A549 (cell line): ENCODE measurements around the gene PRCP. TPM values are rescaled to one million over a fixed set of nuclear protein-coding genes. Genes with fewer than 3 reads are reported as not detected.

Experiments used
- ATAC-seq, 2 experiments: fragments of 200-7000 bp in 1 of 2; fragments of >200 bp in 1 of 2; cut with Nextera tagmentation in 1 of 2; cut with Tn5 transposase in 1 of 2; 3 replicates each; pipeline versions ENCODE4 v1.8.0 to v1.9.1; 2018 to 2020; ENCODE audit warnings: mild to moderate bottlenecking in 1 of 2, moderate library complexity in 1 of 2
- CTCF ChIA-PET: fragments of 300-600 bp; sonication (Branson Sonifier 250); formaldehyde crosslinking; extraction: SDS; loops from one replicate; lab custom pipeline; 2021; ENCODE audit warnings: antibody characterized with exemption, inconsistent platforms; lab: Yijun Ruan, JAX
- POLR2A ChIA-PET: fragments of 350-600 bp; formaldehyde crosslinking; extraction: SDS; loops from one replicate; lab custom pipeline; 2021; ENCODE audit warnings: antibody characterized with exemption, inconsistent platforms; lab: Yijun Ruan, JAX
- DNase-seq, 2 experiments: peaks; one replicate each; pipeline versions ENCODE4 v3.0.0 to v3.0.0-alpha.2; 2011 to 2016; ENCODE audit warnings: low read depth in 1 of 2, low spot score in 1 of 2
- FAIRE-seq: peaks from 2 replicates; lab custom pipeline; 2011; peaks lifted over from hg19 to GRCh38; lab: Jason Lieb, UNC
- H3K27ac ChIP-seq, 2 experiments: fragments of >200 bp; sonication (Bioruptor Twin); formaldehyde crosslinking; 3 replicates each; pipeline ENCODE4 v1.5.1; 2016 to 2017
- H3K4me1 ChIP-seq: fragments of >200 bp; sonication (Bioruptor Twin); formaldehyde crosslinking; 3 replicates; pipeline ENCODE4 v1.6.1; 2016
- H3K4me2 ChIP-seq: fragments of >200 bp; sonication (Bioruptor Twin); formaldehyde crosslinking; 3 replicates; pipeline ENCODE4 v1.6.1; 2016
- H3K4me3 ChIP-seq: fragments of >200 bp; sonication (Bioruptor Twin); formaldehyde crosslinking; 3 replicates; pipeline ENCODE4 v1.5.1; 2016
- H3K9me3 ChIP-seq: fragments of >200 bp; sonication (Bioruptor Twin); formaldehyde crosslinking; 3 replicates; pipeline ENCODE4 v1.6.1; 2016
- BCL3 ChIP-seq: fragments of >200 bp; sonication (Bioruptor Twin); formaldehyde crosslinking; IDR thresholded peaks from 3 replicates; pipeline ENCODE4 v1.6.1; 2016
- CEBPB ChIP-seq, 2 experiments: fragments of >200 bp in 1 of 2; sonication (Bioruptor Twin) in 1 of 2; formaldehyde crosslinking in 1 of 2; IDR thresholded peaks; 2 replicates each; pipeline ENCODE4 v1.6.1; 2012 to 2016
- CHD4 ChIP-seq: fragments of 200-600 bp; sonication (generic); IDR thresholded peaks from 2 replicates; pipeline ENCODE4 v1.6.1; 2016; ENCODE audit warnings: antibody characterized with exemption, mild to moderate bottlenecking, borderline replicate concordance
- EHF ChIP-seq: fragments of 250-450 bp; sonication (Bioruptor Pico); IDR thresholded peaks from 2 replicates; pipeline ENCODE4 v1.5.0; 2020; ENCODE audit warnings: mild to moderate bottlenecking
- EHMT2 ChIP-seq: fragments of 200-600 bp; sonication (generic); IDR thresholded peaks from 2 replicates; pipeline ENCODE4 v1.6.1; 2016; ENCODE audit warnings: antibody characterized with exemption, low read depth, mild to moderate bottlenecking, moderate library complexity
- ESRRA ChIP-seq: fragments of 150-350 bp; IDR thresholded peaks from 2 replicates; pipeline ENCODE4 v1.6.1; 2014; ENCODE audit warnings: mild to moderate bottlenecking, low read length, borderline replicate concordance
- FOXS1 ChIP-seq: fragments of 250-450 bp; sonication (Bioruptor Pico); IDR thresholded peaks from 2 replicates; pipeline ENCODE4 v1.5.0; 2020; ENCODE audit warnings: mild to moderate bottlenecking, moderate library complexity
- GATA3 ChIP-seq: IDR thresholded peaks from 2 replicates; pipeline ENCODE4 v1.6.1; 2012; ENCODE audit warnings: borderline replicate concordance
- HMGXB4 ChIP-seq: fragments of 250-450 bp; sonication (Bioruptor Pico); IDR thresholded peaks from 2 replicates; pipeline ENCODE4 v1.5.0; 2021; ENCODE audit warnings: mild to moderate bottlenecking, moderate library complexity, borderline replicate concordance
- HOXB13 ChIP-seq: fragments of 250-450 bp; sonication (Bioruptor Pico); IDR thresholded peaks from 2 replicates; pipeline ENCODE4 v1.5.0; 2020; ENCODE audit warnings: low read depth, mild to moderate bottlenecking, moderate library complexity
- JUNB ChIP-seq: fragments of >200 bp; sonication (Bioruptor Twin); formaldehyde crosslinking; IDR thresholded peaks from 2 replicates; pipeline ENCODE4 v1.6.1; 2016
- KDM1A ChIP-seq: fragments of 200-600 bp; sonication (generic); IDR thresholded peaks from 2 replicates; pipeline ENCODE4 v1.6.1; 2016; ENCODE audit warnings: low read depth, mild to moderate bottlenecking
- KDM5A ChIP-seq: fragments of 200-600 bp; sonication (generic); IDR thresholded peaks from 2 replicates; pipeline ENCODE4 v1.6.1; 2016; ENCODE audit warnings: antibody characterized with exemption, mild to moderate bottlenecking
- MAZ ChIP-seq: fragments of 150-350 bp; IDR thresholded peaks from 2 replicates; pipeline ENCODE4 v1.6.1; 2014; ENCODE audit warnings: antibody characterized with exemption, low read depth, low read length, borderline replicate concordance
- MYC ChIP-seq: IDR thresholded peaks from 2 replicates; pipeline ENCODE4 v1.6.1; 2012; ENCODE audit warnings: mild to moderate bottlenecking, inconsistent platforms, low read length, improper control_type of control experiment, borderline replicate concordance
- NPAS2 ChIP-seq: fragments of 250-450 bp; sonication (Bioruptor Pico); IDR thresholded peaks from 2 replicates; pipeline ENCODE4 v1.8.0; 2022; ENCODE audit warnings: mild to moderate bottlenecking, moderate library complexity, borderline replicate concordance
- NR3C1 ChIP-seq: fragments of >200 bp; sonication (Bioruptor Twin); formaldehyde crosslinking; IDR thresholded peaks from 3 replicates; pipeline ENCODE4 v1.6.1; 2017
- PBX3 ChIP-seq: IDR thresholded peaks from 2 replicates; pipeline ENCODE4 v1.6.1; 2012
- PHF8 ChIP-seq: fragments of 200-600 bp; sonication (generic); IDR thresholded peaks from 2 replicates; pipeline ENCODE4 v1.6.1; 2016; ENCODE audit warnings: low read depth, mild to moderate bottlenecking, antibody characterized with exemption, moderate library complexity, borderline replicate concordance
- POLR2A ChIP-seq: IDR thresholded peaks from 2 replicates; pipeline ENCODE4 v1.6.1; 2012; ENCODE audit warnings: mild to moderate bottlenecking, low read length
- RAD21 ChIP-seq, 2 experiments: fragments of >200 bp in 1 of 2; sonication (Bioruptor Twin) in 1 of 2; formaldehyde crosslinking in 1 of 2; IDR thresholded peaks in 1 of 2; conservative IDR thresholded peaks in 1 of 2; 2 replicates in 1 of 2; 3 replicates in 1 of 2; pipeline ENCODE4 v1.6.1; 2012 to 2018; ENCODE audit warnings: inconsistent platforms in 1 of 2
- RARB ChIP-seq: fragments of 250-450 bp; sonication (Bioruptor Pico); IDR thresholded peaks from 2 replicates; pipeline ENCODE4 v1.8.0; 2021; ENCODE audit warnings: mild to moderate bottlenecking, moderate library complexity
- RCOR1 ChIP-seq: fragments of 150-350 bp; IDR thresholded peaks from 2 replicates; pipeline ENCODE4 v1.6.1; 2014; ENCODE audit warnings: antibody characterized with exemption, low read length, low read depth
- SMC3 ChIP-seq: fragments of >200 bp; sonication (Bioruptor Twin); formaldehyde crosslinking; IDR thresholded peaks from 3 replicates; pipeline ENCODE4 v1.6.1; 2018; ENCODE audit warnings: inconsistent platforms
- TP53 ChIP-seq: fragments of 250-450 bp; sonication (Bioruptor Pico); IDR thresholded peaks from 2 replicates; pipeline ENCODE4 v1.5.0; 2021; ENCODE audit warnings: mild to moderate bottlenecking, moderate library complexity
- ZSCAN20 ChIP-seq: fragments of 250-450 bp; sonication (Bioruptor Pico); IDR thresholded peaks from 2 replicates; pipeline ENCODE4 v1.8.0; 2022; ENCODE audit warnings: mild to moderate bottlenecking, moderate library complexity
- WGBS: methylation state at CpG from one replicate; pipeline ENCODE4 v1.1.6; 2017; ENCODE audit errors: missing lambda C conversion rate; 5-methylcytosine and 5-hydroxymethylcytosine counted together
- polyA plus RNA-seq, 4 experiments: library from polyadenylated mRNA; depleted of rRNA in 3 of 4; stranded (reverse); fragments of >200 nt; fragmentation: RNase III in 1 of 4; extraction: RNeasy Plus Mini Kit Qiagen cat#74134 plus additional on column Dnase treatment in 1 of 4; gene quantifications; 2 replicates in 3 of 4; 3 replicates in 1 of 4; pipeline ENCODE4 v1.2.3, GENCODE V29; 2011 to 2017
- TF ChIP-seq, protein P1 (sequence below): IDR thresholded peaks from 2 replicates; pipeline ENCODE4 v1.6.1; 2012; ENCODE audit warnings: low read depth, borderline replicate concordance
- TF ChIP-seq, protein P2 (sequence below): fragments of 250-450 bp; sonication (Bioruptor Pico); IDR thresholded peaks from 2 replicates; pipeline ENCODE4 v1.5.0; 2020; ENCODE audit warnings: low read depth, mild to moderate bottlenecking, moderate library complexity
- TF ChIP-seq, protein P3 (sequence below): fragments of 450-650 bp; IDR thresholded peaks from 2 replicates; pipeline ENCODE4 v1.6.1; 2014; ENCODE audit warnings: antibody characterized with exemption

PRCP gene
- polyA plus RNA-seq, 2 of the 4 experiments (the other 2 are of a cell fraction), result 49.8 to 86.2 TPM

DNA sequence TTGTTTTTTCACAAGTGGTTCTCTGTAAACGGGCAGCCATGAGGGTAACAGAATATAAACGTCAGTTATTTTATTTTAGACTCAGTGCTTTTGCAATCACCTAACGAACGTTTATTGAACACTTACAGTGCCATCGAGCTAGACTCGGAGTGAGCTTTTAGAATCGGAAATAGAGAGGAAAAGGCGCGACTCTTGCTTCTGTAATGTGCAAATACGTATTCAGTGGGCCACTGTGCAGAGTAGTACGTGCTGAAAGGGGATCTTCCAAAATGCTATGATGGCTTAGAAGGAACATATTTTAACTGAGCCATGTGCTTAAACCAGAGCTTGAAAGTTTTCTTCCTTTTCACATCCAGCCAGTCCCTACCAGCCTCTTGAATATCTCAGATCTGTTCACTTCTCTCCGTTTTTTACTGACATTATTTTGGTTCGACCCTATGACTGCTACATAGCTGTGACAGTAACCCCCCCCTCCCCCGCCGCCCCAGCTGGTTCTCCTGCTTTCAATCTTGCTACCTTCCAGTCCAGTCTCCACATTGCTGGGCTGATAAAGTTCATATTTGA is 1.8 kb upstream of the PRCP start:
- ATAC-seq, result no peak
- no peak for FAIRE-seq
- Histone ChIP-seq H3K4me3 (peak overlapping the region; percentile 72), H3K4me1 (peaks cover 13% of the 10 kb centered on the region), H3K27ac (peak overlapping the region; percentile 62 to 93), H3K9me3 (no peaks in the 10 kb centered on the region), H3K4me2 (peak overlapping the region; percentile 83)
- WGBS, result 2% methylated on average over 13 of the region's 15 CpGs
- ChIA-PET POLR2A (interaction anchor here (0.8 to 2.3 kb wide), 7 partner anchors 15 to 383 kb away, joined by 3 to 34 read pairs (median 4); partner anchors contain the start of genes CCDC90B, PCF11 and RAB30), CTCF (interaction anchor here (0.6 to 3.9 kb wide), 13 partner anchors 9 to 918 kb away, joined by 3 to 32 read pairs (median 5); partner anchors contain the start of gene RAB30)
- TF ChIP-seq SMC3 (no peak), PHF8 (peak; percentile 16; the same call in 1 of the 2 replicates), CEBPB (IDR thresholded peaks at IDR 0.05) (0 out of 4 replicates have a peak, but pooled peaks of 1 of the 2 experiments have one; percentile 8)
- DNase-seq, result no peak

- H3K4me2 ChIP-seq, result peak within 1 kb of the TSS; percentile 95
- no peaks in the 10 kb centered on the region for H3K9me3 ChIP-seq
- ChIA-PET POLR2A (interaction anchor here (0.6 to 2.3 kb wide), 10 partner anchors 14 to 384 kb away, joined by 3 to 34 read pairs (median 4); partner anchors contain the start of genes CCDC90B, PCF11 and RAB30), CTCF (interaction anchor here (0.6 to 3.9 kb wide), 13 partner anchors 10 to 919 kb away, joined by 3 to 32 read pairs (median 5); partner anchors contain the start of gene RAB30)
- WGBS, result under 1% methylated on average over 42 of the region's 49 CpGs
- peak within 1 kb of the TSS; percentile 72 for H3K4me3 ChIP-seq
- FAIRE-seq (no peak), DNase-seq (peak; percentile 92 to 98), ATAC-seq (peak; percentile 71 to 85)
- H3K27ac ChIP-seq, result peak within 1 kb of the TSS; percentile 81 to 93
- peaks cover 13% of the 10 kb centered on the region for H3K4me1 ChIP-seq
- TF ChIP-seq EHF (CRISPR knock-in tag), result no peak
- TF ChIP-seq MYC, result no peak
- TF ChIP-seq PHF8, result peak; percentile 61; the same call in 1 of the 2 replicates
- no peak for TF ChIP-seq PBX3
- TF ChIP-seq RCOR1, result no peak
- no peak for TF ChIP-seq MAZ
- TF ChIP-seq JUNB, result no peak
- no peak for TF ChIP-seq BCL3
- TF ChIP-seq KDM5A, result peak; percentile 92
- TF ChIP-seq, protein P1, sequence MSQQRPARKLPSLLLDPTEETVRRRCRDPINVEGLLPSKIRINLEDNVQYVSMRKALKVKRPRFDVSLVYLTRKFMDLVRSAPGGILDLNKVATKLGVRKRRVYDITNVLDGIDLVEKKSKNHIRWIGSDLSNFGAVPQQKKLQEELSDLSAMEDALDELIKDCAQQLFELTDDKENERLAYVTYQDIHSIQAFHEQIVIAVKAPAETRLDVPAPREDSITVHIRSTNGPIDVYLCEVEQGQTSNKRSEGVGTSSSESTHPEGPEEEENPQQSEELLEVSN, result peak; percentile 85
- no peak for TF ChIP-seq CHD4
- no peak for TF ChIP-seq HOXB13 (CRISPR knock-in tag)
- TF ChIP-seq POLR2A, result peak; percentile 33
- TF ChIP-seq RARB (CRISPR knock-in tag), result no peak
- TF ChIP-seq ZSCAN20, result no peak
- TF ChIP-seq EHMT2, result no peak
- TF ChIP-seq TP53, result peak; percentile 56; the same call in 1 of the 2 replicates
- TF ChIP-seq RAD21 (conservative IDR thresholded peaks at IDR 0.05 in 1 of 2, IDR thresholded peaks at IDR 0.05 in 1 of 2), result no peak
- TF ChIP-seq, protein P2, sequence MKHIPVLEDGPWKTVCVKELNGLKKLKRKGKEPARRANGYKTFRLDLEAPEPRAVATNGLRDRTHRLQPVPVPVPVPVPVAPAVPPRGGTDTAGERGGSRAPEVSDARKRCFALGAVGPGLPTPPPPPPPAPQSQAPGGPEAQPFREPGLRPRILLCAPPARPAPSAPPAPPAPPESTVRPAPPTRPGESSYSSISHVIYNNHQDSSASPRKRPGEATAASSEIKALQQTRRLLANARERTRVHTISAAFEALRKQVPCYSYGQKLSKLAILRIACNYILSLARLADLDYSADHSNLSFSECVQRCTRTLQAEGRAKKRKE (CRISPR knock-in tag), result no peak
- TF ChIP-seq ESRRA, result no peak
- peak; percentile 4; the same call in 1 of the 2 replicates for TF ChIP-seq KDM1A
- TF ChIP-seq SMC3, result no peak
- TF ChIP-seq, protein P3, sequence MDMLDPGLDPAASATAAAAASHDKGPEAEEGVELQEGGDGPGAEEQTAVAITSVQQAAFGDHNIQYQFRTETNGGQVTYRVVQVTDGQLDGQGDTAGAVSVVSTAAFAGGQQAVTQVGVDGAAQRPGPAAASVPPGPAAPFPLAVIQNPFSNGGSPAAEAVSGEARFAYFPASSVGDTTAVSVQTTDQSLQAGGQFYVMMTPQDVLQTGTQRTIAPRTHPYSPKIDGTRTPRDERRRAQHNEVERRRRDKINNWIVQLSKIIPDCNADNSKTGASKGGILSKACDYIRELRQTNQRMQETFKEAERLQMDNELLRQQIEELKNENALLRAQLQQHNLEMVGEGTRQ, result no peak
- TF ChIP-seq FOXS1, result no peak
- TF ChIP-seq NR3C1, result no peak
- TF ChIP-seq GATA3, result no peak
- no peak for TF ChIP-seq NPAS2 (CRISPR knock-in tag)
- no peak for TF ChIP-seq HMGXB4 (CRISPR knock-in tag)
Measured at GRCh38 chr11:82901165-82901921, 1.1 kb upstream of the PRCP start, which contains the start of gene DDIAS. DDIAS (plus strand) TSS chr11:82901736; CDS start chr11:82914739, 13,003 bp downstream.
